Measurements from ENCODE around the gene ADAMTS6. TPM values are rescaled to one million over a fixed set of nuclear protein-coding genes. Genes with fewer than 3 reads are reported as not detected.

The ADAMTS6 gene
- polyA plus RNA-seq, 2 of the 4 experiments (the other 2 are of a cell fraction), result 0.22 to 0.66 TPM

DNA sequence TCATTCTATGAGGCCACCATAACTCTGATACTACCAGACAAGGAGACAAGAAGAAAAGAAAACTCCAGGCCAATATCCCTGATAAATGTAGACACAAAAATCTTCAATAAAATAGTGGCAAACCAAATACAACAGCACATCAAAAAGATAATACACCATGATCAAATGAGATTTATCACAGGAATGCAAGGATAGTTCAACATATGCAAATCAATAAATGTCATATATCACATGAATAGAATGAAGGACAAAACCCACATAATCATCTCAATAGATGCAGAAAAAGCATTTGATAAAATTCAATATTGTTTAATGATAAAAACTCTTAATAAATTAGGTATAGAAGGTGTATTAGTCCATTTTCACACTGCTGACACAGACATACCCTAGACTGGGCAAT, 139.9 kb downstream of the ADAMTS6 start:
- H3K27ac ChIP-seq, result no peak overlapping the region
- DNase-seq (ENCODE audit: low read depth in 1 of 2, low spot score in 1 of 2), result no peak
- H3K4me2 ChIP-seq, result no peak overlapping the region
- ATAC-seq, result no peak
- H3K4me1 ChIP-seq, result no peaks in the 10 kb centered on the region
- no peak overlapping the region for H3K4me3 ChIP-seq
- no peak for TF ChIP-seq EP300 (IDR thresholded peaks at IDR 0.05)
- ChIA-PET CTCF (no interaction called here), POLR2A (no interaction called here)
- no peak for FAIRE-seq
- no peaks in the 10 kb centered on the region for H3K9me3 ChIP-seq

DNA sequence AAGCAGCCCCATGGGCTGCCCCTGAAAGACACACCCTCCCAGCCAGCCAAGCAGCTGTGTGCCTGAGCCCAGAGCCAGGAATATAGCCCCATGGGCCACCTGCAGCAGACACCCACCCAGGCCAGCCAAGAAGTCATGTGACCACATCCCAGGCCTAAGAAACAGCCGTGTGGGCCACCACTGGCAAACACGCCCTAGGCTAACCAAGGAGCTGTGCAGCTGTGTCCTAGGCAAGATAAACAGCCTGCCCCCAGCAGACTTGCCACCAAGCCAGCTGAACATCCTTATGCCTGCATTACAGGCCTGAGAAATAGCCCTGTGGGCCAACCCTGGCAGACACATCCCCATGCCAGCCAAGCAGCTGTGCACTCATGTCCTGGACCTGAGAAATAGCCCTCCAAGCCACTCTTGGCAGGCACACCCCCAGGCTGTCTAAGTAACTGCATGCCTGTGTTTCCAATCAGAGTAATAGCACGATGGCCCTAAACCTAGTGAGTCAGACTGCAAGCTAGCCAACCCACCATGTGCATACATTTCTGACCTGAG, 143.0 kb downstream of the ADAMTS6 start:
- no peak for DNase-seq (ENCODE audit: low read depth in 1 of 2, low spot score in 1 of 2)
- no peak overlapping the region for H3K4me3 ChIP-seq
- ChIA-PET POLR2A (no interaction called here), CTCF (interaction anchor here (1.1 kb wide), 1 partner anchor 11 kb away, joined by 3 read pairs; no protein-coding TSS in a partner anchor)
- H3K27ac ChIP-seq, result no peak overlapping the region
- no peaks in the 10 kb centered on the region for H3K4me1 ChIP-seq
- TF ChIP-seq BHLHE40 (IDR thresholded peaks at IDR 0.05; ENCODE audit: low read depth, low read length) (no peak), ZFP36 (IDR thresholded peaks at IDR 0.05; ENCODE audit: borderline replicate concordance, partially characterized antibody) (no peak), KDM1A (IDR thresholded peaks at IDR 0.05; ENCODE audit: low read depth) (no peak), HOXB5 (CRISPR knock-in tag; IDR thresholded peaks at IDR 0.05) (no peak), POLR2A (IDR thresholded peaks at IDR 0.05; ENCODE audit: low read length) (no peak), CEBPB (IDR thresholded peaks at IDR 0.05) (no peak), TFCP2L1 (CRISPR knock-in tag; IDR thresholded peaks at IDR 0.05) (no peak), RFX5 (IDR thresholded peaks at IDR 0.05) (no peak), CHD2 (IDR thresholded peaks at IDR 0.05; ENCODE audit: low read length, partially characterized antibody) (no peak), HDAC2 (IDR thresholded peaks at IDR 0.05) (no peak), ZC3H11A (IDR thresholded peaks at IDR 0.05) (no peak), SREBF2 (IDR thresholded peaks at IDR 0.05) (no peak), RARB (CRISPR knock-in tag; IDR thresholded peaks at IDR 0.05) (no peak), RAD21 (conservative IDR thresholded peaks at IDR 0.05 in 1 of 2, IDR thresholded peaks at IDR 0.05 in 1 of 2) (no peak), HOXA7 (CRISPR knock-in tag; IDR thresholded peaks at IDR 0.05) (no peak), ESRRA (IDR thresholded peaks at IDR 0.05; ENCODE audit: borderline replicate concordance, low read length) (no peak), NPAS2 (CRISPR knock-in tag; IDR thresholded peaks at IDR 0.05; ENCODE audit: borderline replicate concordance) (no peak)
- TF ChIP-seq, protein P1, sequence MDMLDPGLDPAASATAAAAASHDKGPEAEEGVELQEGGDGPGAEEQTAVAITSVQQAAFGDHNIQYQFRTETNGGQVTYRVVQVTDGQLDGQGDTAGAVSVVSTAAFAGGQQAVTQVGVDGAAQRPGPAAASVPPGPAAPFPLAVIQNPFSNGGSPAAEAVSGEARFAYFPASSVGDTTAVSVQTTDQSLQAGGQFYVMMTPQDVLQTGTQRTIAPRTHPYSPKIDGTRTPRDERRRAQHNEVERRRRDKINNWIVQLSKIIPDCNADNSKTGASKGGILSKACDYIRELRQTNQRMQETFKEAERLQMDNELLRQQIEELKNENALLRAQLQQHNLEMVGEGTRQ (IDR thresholded peaks at IDR 0.05), result no peak
- TF ChIP-seq, protein P2, sequence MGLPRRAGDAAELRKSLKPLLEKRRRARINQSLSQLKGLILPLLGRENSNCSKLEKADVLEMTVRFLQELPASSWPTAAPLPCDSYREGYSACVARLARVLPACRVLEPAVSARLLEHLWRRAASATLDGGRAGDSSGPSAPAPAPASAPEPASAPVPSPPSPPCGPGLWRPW (IDR thresholded peaks at IDR 0.05), result no peak
- TF ChIP-seq, protein P3, sequence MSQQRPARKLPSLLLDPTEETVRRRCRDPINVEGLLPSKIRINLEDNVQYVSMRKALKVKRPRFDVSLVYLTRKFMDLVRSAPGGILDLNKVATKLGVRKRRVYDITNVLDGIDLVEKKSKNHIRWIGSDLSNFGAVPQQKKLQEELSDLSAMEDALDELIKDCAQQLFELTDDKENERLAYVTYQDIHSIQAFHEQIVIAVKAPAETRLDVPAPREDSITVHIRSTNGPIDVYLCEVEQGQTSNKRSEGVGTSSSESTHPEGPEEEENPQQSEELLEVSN (IDR thresholded peaks at IDR 0.05; ENCODE audit: borderline replicate concordance, low read depth), result no peak
- 25% methylated on average over 2 of the region's 3 CpGs for WGBS (ENCODE audit: missing lambda C conversion rate)
- ATAC-seq, result no peak
- no peak overlapping the region for H3K4me2 ChIP-seq
- H3K9me3 ChIP-seq, result no peaks in the 10 kb centered on the region
- FAIRE-seq, result no peak

DNA sequence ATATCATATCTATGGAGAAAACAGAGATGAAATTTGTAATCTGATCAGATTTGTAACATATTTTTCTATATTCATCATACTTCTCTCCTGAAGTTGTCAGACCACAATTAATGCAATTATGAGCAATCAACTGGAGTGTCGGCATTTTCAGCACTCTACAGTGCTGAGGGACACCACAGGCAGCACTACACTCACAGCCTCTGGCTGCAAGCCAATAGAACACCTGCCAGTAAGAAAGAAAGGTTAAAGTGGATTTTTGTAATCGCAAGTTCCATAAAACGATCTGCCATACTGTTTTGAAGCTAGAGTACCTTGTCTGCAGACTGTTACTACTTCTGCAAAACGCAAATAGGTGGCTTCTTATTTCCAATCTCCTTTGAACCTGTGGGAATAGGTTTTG, 147.6 kb downstream of the ADAMTS6 start:
- ATAC-seq (no peak), DNase-seq (ENCODE audit: low read depth in 1 of 2, low spot score in 1 of 2) (no peak), FAIRE-seq (no peak)
- TF ChIP-seq CEBPB (IDR thresholded peaks at IDR 0.05) (no peak), POLR2AphosphoS2 (conservative IDR thresholded peaks at IDR 0.05; ENCODE audit: low read length) (no peak), NPAS2 (CRISPR knock-in tag; IDR thresholded peaks at IDR 0.05; ENCODE audit: borderline replicate concordance) (no peak), CHD2 (IDR thresholded peaks at IDR 0.05; ENCODE audit: low read length, partially characterized antibody) (no peak), JUN (IDR thresholded peaks at IDR 0.05) (no peak), GATA3 (IDR thresholded peaks at IDR 0.05; ENCODE audit: borderline replicate concordance) (no peak), ZC3H11A (IDR thresholded peaks at IDR 0.05) (no peak), HOXB13 (CRISPR knock-in tag; IDR thresholded peaks at IDR 0.05; ENCODE audit: low read depth) (no peak), HOXA7 (CRISPR knock-in tag; IDR thresholded peaks at IDR 0.05) (no peak), ZFP36 (IDR thresholded peaks at IDR 0.05; ENCODE audit: borderline replicate concordance, partially characterized antibody) (no peak), KDM1A (IDR thresholded peaks at IDR 0.05; ENCODE audit: low read depth) (no peak), FOXS1 (CRISPR knock-in tag; IDR thresholded peaks at IDR 0.05) (no peak), KDM5A (IDR thresholded peaks at IDR 0.05) (no peak), EP300 (IDR thresholded peaks at IDR 0.05) (no peak), TP53 (CRISPR knock-in tag; IDR thresholded peaks at IDR 0.05) (no peak), MAZ (IDR thresholded peaks at IDR 0.05; ENCODE audit: borderline replicate concordance, low read depth, low read length) (no peak), RAD21 (conservative IDR thresholded peaks at IDR 0.05 in 1 of 2, IDR thresholded peaks at IDR 0.05 in 1 of 2) (no peak), HOXB5 (CRISPR knock-in tag; IDR thresholded peaks at IDR 0.05) (no peak), NR3C1 (IDR thresholded peaks at IDR 0.05) (no peak)
- TF ChIP-seq, protein P4, sequence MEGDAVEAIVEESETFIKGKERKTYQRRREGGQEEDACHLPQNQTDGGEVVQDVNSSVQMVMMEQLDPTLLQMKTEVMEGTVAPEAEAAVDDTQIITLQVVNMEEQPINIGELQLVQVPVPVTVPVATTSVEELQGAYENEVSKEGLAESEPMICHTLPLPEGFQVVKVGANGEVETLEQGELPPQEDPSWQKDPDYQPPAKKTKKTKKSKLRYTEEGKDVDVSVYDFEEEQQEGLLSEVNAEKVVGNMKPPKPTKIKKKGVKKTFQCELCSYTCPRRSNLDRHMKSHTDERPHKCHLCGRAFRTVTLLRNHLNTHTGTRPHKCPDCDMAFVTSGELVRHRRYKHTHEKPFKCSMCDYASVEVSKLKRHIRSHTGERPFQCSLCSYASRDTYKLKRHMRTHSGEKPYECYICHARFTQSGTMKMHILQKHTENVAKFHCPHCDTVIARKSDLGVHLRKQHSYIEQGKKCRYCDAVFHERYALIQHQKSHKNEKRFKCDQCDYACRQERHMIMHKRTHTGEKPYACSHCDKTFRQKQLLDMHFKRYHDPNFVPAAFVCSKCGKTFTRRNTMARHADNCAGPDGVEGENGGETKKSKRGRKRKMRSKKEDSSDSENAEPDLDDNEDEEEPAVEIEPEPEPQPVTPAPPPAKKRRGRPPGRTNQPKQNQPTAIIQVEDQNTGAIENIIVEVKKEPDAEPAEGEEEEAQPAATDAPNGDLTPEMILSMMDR (IDR thresholded peaks at IDR 0.05), result no peak
- no peaks in the 10 kb centered on the region for H3K9me3 ChIP-seq
- CTCF ChIA-PET, result no interaction called here
- no peaks in the 10 kb centered on the region for H3K4me1 ChIP-seq
- H3K27ac ChIP-seq, result no peak overlapping the region
- POLR2A ChIA-PET, result no interaction called here
- no peak overlapping the region for H3K4me2 ChIP-seq
- no peak overlapping the region for H3K4me3 ChIP-seq
- 54% methylated on average over 4 of the region's 4 CpGs for WGBS (ENCODE audit: missing lambda C conversion rate)
